GM23248 (cell line): ENCODE measurements around the gene GABRA4. TPM values are rescaled to one million over a fixed set of nuclear protein-coding genes. Genes with fewer than 3 reads are reported as not detected.

ENCODE experiments used
- DNase-seq: peaks from one replicate; pipeline ENCODE4 v3.0.0-alpha.2; 2015
- H2AFZ ChIP-seq: fragments of 200-600 bp; sonication (generic); 2 replicates; pipeline ENCODE4 v1.6.1; 2016; ENCODE audit warnings: antibody characterized with exemption
- H3F3A ChIP-seq: fragments of 200-600 bp; sonication (generic); 2 replicates; pipeline ENCODE4 v1.6.1; 2016; ENCODE audit warnings: mild to moderate bottlenecking, antibody characterized with exemption, mixed run types; ENCODE audit not compliant: insufficient read depth
- H3K27ac ChIP-seq: fragments of 200-600 bp; sonication (generic); 2 replicates; pipeline ENCODE4 v1.5.1; 2016; ENCODE audit warnings: mild to moderate bottlenecking
- H3K27me3 ChIP-seq: fragments of 200-600 bp; sonication (generic); replicated peaks from 2 replicates; pipeline ENCODE4 v1.6.1; 2016; ENCODE audit warnings: mild to moderate bottlenecking; ENCODE audit not compliant: insufficient read depth
- H3K36me3 ChIP-seq: fragments of 200-600 bp; sonication (generic); 2 replicates; pipeline ENCODE4 v1.6.1; 2016; ENCODE audit warnings: low read depth, mild to moderate bottlenecking
- H3K4me1 ChIP-seq: fragments of 200-600 bp; sonication (generic); 2 replicates; pipeline ENCODE4 v1.6.1; 2016; ENCODE audit warnings: mild to moderate bottlenecking; ENCODE audit not compliant: insufficient read depth
- H3K4me2 ChIP-seq: fragments of 200-600 bp; sonication (generic); one replicate; pipeline ENCODE4 v1.6.1; 2016; ENCODE audit warnings: mild to moderate bottlenecking; ENCODE audit not compliant: unreplicated experiment
- H3K4me3 ChIP-seq: fragments of 200-600 bp; sonication (generic); 2 replicates; pipeline ENCODE4 v1.5.1; 2016; ENCODE audit warnings: mild to moderate bottlenecking
- H3K79me2 ChIP-seq: fragments of 200-600 bp; sonication (generic); 2 replicates; pipeline ENCODE4 v1.6.1; 2016; ENCODE audit warnings: mild to moderate bottlenecking; ENCODE audit not compliant: insufficient read depth
- H3K9ac ChIP-seq: fragments of 200-600 bp; sonication (generic); 2 replicates; pipeline ENCODE4 v1.6.1; 2016; ENCODE audit warnings: mild to moderate bottlenecking
- H3K9me2 ChIP-seq: fragments of 200-600 bp; sonication (generic); 2 replicates; pipeline ENCODE4 v1.6.1; 2016; ENCODE audit warnings: mixed run types, mild to moderate bottlenecking, moderate library complexity; ENCODE audit not compliant: insufficient read depth
- H3K9me3 ChIP-seq: fragments of 200-600 bp; sonication (generic); one replicate; pipeline ENCODE4 v1.6.1; 2017; ENCODE audit warnings: low read depth
- H4K20me1 ChIP-seq: fragments of 200-600 bp; sonication (generic); 2 replicates; pipeline ENCODE4 v1.6.0; 2016; ENCODE audit not compliant: insufficient read depth
- EZH2 ChIP-seq: fragments of 200-600 bp; sonication (generic); IDR thresholded peaks from 2 replicates; pipeline ENCODE4 v1.6.1; 2018; ENCODE audit warnings: antibody characterized with exemption, mild to moderate bottlenecking; ENCODE audit not compliant: insufficient read depth, poor library complexity, severe bottlenecking
- EZH2phosphoT487 ChIP-seq: fragments of 200-600 bp; sonication (generic); IDR thresholded peaks from 2 replicates; pipeline ENCODE4 v1.6.1; 2018; ENCODE audit warnings: antibody characterized with exemption, moderate library complexity, mild to moderate bottlenecking, low read depth; ENCODE audit not compliant: insufficient read depth
- WGBS, 2 experiments: methylation state at CpG; one replicate each; pipeline ENCODE4 v1.1.6; 2015 to 2017; ENCODE audit warnings: low lambda C conversion rate in 2 of 2, low coverage in 1 of 2; ENCODE audit errors: missing lambda C conversion rate in 2 of 2; 5-methylcytosine and 5-hydroxymethylcytosine counted together
- in situ Hi-C: fragments of 300-500 bp; cut with MboI; formaldehyde crosslinking; loops from 2 replicates; pipeline ENCODE4 v1.15.0; 2020
- polyA plus RNA-seq: library from polyadenylated mRNA; unstranded; fragments of >200 nt; fragmentation: Nextera tagmentation; extraction: Ambion mirVana; gene quantifications from 2 replicates; pipeline ENCODE4 v1.2.1, GENCODE V29; 2016
- total RNA-seq: library from RNA; depleted of rRNA; stranded (reverse); fragments of >200 nt; shearing (Covaris generic); gene quantifications from 2 replicates; pipeline ENCODE4 v1.2.3, GENCODE V29; 2014

The GABRA4 gene
- total and polyA plus RNA-seq, 2 experiments from 2014 or later: not detected

DNA sequence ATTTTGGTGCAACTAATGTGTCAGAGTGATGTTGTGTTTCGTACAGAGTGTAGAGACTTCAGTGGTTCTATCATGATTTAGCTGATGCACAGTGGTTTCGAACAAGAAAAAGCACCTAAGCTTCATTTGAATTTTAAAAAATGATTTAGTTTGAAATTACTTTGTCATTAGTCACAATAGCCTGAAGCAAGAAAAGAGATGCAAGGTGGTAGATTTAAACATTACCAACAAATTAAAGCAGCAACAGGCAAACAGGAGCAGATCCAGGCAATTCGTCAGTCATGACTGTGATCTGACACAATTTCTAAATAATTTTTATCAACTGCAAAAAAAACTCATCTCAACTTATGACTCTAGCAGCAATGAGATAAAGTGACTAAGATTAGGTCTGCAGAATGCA is 59.7 kb downstream of the GABRA4 start:
- WGBS, 2 experiments: 7% methylated on average over 3 of the region's 3 CpGs
- no peaks in the 10 kb centered on the region for H3K9me2 ChIP-seq
- no peak overlapping the region for H3K4me3 ChIP-seq
- H3K27ac ChIP-seq: no peak overlapping the region
- no peaks in the 10 kb centered on the region for H3K9me3 ChIP-seq
- no peaks in the 10 kb centered on the region for H3K79me2 ChIP-seq
- H4K20me1 ChIP-seq: no peaks in the 10 kb centered on the region
- H3K27me3 ChIP-seq: no peaks in the 10 kb centered on the region
- no peaks in the 10 kb centered on the region for H3K4me1 ChIP-seq
- no peak overlapping the region for H3K9ac ChIP-seq
- in situ Hi-C loops: no loop called here
- no peaks in the 10 kb centered on the region for H3F3A ChIP-seq
- no peaks in the 10 kb centered on the region for H3K36me3 ChIP-seq
- H3K4me2 ChIP-seq: no peak overlapping the region
- no peak for DNase-seq
- no peak overlapping the region for H2AFZ ChIP-seq
- no peak for TF ChIP-seq EZH2phosphoT487
- no peak for TF ChIP-seq EZH2

DNA sequence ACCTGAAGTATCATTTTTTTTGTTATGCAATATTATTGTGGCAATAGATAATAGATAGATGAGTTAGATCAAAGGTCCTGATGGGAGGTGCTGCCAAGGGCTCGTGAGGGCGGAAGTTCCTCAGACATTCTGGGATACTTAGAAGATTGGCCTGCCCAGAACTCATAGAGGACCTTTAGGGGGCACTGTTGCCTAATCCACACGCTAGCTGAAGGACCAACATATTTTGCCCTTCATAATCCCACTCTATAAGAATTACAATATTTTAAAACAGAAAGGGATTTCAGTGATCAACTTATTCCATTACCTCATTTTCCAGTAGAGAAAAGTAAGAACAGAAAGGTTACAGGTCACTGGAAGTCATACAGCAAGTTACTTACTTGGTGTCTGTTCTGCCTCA is 61.4 kb downstream of the GABRA4 start:
- 3 to 4% methylated on average over 3 of the region's 3 CpGs for WGBS, 2 experiments
- peak; percentile 37 for DNase-seq
- in situ Hi-C loops: no loop called here

GRCh38 chr4:46930891-46931290 is 62.5 kb downstream of the GABRA4 start:
- Histone ChIP-seq H3K9me2 (no peaks in the 10 kb centered on the region), H3K9ac (no peak overlapping the region), H3K79me2 (no peaks in the 10 kb centered on the region), H4K20me1 (no peaks in the 10 kb centered on the region), H3K4me1 (no peaks in the 10 kb centered on the region), H3K4me2 (no peak overlapping the region), H3K36me3 (no peaks in the 10 kb centered on the region), H3K9me3 (no peaks in the 10 kb centered on the region), H2AFZ (no peak overlapping the region), H3K4me3 (no peak overlapping the region), H3K27me3 (no peaks in the 10 kb centered on the region), H3K27ac (no peak overlapping the region), H3F3A (no peaks in the 10 kb centered on the region)
- no peak for DNase-seq
- TF ChIP-seq EZH2phosphoT487 (no peak), EZH2 (no peak)
- in situ Hi-C loops: no loop called here
- WGBS, 2 experiments: 17 to 20% methylated on average over 3 of the region's 3 CpGs

More for the DNA sequence above, 61.4 kb downstream of the GABRA4 start:
- Histone ChIP-seq H3K9ac (no peak overlapping the region), H3K4me3 (no peak overlapping the region), H3K4me2 (no peak overlapping the region), H3K79me2 (no peaks in the 10 kb centered on the region), H3F3A (no peaks in the 10 kb centered on the region), H4K20me1 (no peaks in the 10 kb centered on the region), H2AFZ (no peak overlapping the region), H3K27ac (no peak overlapping the region), H3K9me2 (no peaks in the 10 kb centered on the region), H3K4me1 (no peaks in the 10 kb centered on the region), H3K36me3 (no peaks in the 10 kb centered on the region), H3K9me3 (no peaks in the 10 kb centered on the region), H3K27me3 (no peaks in the 10 kb centered on the region)
- no peak for TF ChIP-seq EZH2
- TF ChIP-seq EZH2phosphoT487: no peak

DNA sequence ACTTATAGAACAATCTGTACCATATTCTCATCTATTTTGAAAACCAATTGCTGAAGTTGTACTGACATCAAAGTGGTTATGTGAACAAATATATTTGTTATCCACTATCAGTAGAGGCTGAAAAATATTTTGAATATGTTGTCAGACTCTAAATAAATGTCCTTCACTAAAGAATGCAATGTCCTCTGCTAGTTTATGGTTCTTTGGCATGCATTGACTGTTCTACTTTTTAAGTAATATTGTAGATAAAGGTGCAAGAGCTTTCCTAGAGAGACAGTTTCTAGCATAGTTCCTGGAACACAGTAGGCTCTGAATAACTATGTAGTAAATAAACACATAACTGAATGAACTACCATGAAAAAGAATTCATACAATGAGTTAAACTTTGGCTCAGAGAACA is 66.2 kb downstream of the GABRA4 start:
- H3F3A ChIP-seq: no peaks in the 10 kb centered on the region
- TF ChIP-seq EZH2 (no peak), EZH2phosphoT487 (no peak)
- in situ Hi-C loops: no loop called here
- H2AFZ ChIP-seq: no peak overlapping the region
- no peaks in the 10 kb centered on the region for H4K20me1 ChIP-seq
- H3K27me3 ChIP-seq: no peaks in the 10 kb centered on the region
- H3K27ac ChIP-seq: no peak overlapping the region
- H3K9me2 ChIP-seq: no peaks in the 10 kb centered on the region
- H3K9me3 ChIP-seq: no peaks in the 10 kb centered on the region
- no peaks in the 10 kb centered on the region for H3K36me3 ChIP-seq
- no peak overlapping the region for H3K4me3 ChIP-seq
- no peaks in the 10 kb centered on the region for H3K79me2 ChIP-seq
- H3K4me2 ChIP-seq: no peak overlapping the region
- no peak overlapping the region for H3K9ac ChIP-seq
- no peak for DNase-seq
- H3K4me1 ChIP-seq: no peaks in the 10 kb centered on the region

- Histone ChIP-seq H4K20me1 (no peaks in the 10 kb centered on the region), H3K4me3 (no peak overlapping the region), H3K36me3 (no peaks in the 10 kb centered on the region), H3K9ac (no peak overlapping the region), H3K79me2 (no peaks in the 10 kb centered on the region), H3K27ac (no peak overlapping the region), H3K9me2 (no peaks in the 10 kb centered on the region), H3F3A (no peaks in the 10 kb centered on the region), H2AFZ (no peak overlapping the region), H3K4me2 (no peak overlapping the region), H3K27me3 (no peaks in the 10 kb centered on the region), H3K4me1 (no peaks in the 10 kb centered on the region), H3K9me3 (no peaks in the 10 kb centered on the region)
- TF ChIP-seq EZH2 (no peak), EZH2phosphoT487 (no peak)
- in situ Hi-C loops: no loop called here
- no peak for DNase-seq
Measured at GRCh38 chr4:46924789-46925529, 68.4 kb downstream of the GABRA4 start.
